ENCODE data around the gene FBXL16.

Gene FBXL16

DNA sequence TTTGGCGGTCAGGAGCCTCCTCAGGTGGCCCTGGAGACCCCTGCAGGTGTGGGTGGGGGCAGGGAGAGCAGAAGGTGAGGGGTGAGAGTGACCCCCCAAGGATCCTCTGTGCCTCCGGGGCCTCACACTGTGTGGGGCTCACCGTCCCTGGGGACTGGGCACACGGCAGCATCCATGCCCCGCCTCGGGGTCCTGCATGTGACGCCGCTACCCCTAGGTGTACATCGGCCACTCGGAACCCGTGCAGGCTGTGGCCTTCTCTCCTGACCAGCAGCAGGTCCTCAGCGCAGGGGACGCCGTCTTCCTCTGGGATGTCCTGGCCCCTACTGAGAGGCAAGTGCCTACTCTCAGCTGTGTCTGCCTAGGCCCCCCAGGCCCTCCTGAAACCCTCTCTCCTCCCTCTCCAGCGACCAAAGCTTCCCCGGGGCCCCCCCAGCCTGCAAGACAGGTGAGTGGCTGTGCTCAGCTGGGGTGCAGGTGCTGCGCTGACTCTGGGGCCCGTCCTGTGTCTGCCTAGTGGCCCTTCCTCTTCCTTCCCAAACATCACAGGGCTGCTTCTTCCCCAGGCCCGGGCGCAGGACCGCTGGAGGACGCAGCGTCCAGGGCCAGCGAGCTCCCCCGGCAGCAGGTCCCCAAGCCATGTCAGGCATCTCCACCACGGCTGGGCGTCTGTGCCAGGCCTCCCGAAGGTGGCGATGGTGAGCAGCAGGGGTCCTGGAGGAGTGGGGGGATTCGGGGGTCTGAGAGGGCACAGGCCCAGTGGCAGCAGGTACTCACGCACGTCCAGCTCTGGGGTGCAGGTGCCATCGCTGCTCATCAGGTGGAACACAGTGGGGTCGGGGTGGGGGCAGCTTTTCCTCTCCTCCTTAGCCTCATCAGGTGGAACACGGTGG lies 46.7 kb downstream of the FBXL16 start:
- no peak for DNase-seq

DNA sequence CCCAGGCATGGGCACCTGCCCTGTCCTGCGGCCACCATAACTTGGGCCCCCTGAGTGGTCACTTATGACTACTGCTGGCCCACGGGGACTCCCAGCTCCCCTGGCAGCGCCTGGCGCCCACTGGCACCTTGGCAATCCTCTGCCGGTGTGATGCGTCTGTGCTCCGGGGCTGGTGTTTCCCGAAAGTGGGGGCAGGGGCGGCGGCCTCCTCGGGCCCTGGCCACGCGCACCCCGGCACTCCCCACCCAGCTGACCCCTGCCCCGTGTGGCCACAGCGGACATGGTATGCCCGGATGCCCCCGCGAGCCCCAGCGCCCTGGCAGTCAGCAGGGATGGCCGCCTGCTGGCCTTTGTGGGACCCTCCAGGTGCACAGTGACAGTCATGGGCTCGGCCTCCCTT lies 48.1 kb downstream of the FBXL16 start:
- DNase-seq = no peak

DNA sequence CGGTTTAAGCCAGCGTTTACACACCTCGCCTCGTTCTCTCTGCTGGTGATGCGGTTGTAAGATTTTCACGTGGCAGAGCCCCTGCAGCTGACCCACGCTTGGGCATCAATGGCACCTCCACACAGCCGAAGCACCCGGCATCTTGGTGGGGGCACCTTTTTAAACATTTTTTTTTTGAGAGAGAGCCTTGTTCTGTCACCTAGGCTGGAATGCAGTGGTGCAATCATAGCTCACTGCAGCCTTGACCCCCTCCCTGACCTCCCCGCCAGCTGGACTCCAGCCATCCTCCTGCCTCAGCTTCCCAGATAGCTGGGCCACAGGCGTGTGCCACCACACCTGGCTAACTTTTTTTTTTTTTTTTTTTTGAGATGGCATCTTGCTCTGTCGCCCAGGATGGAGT lies 51.6 kb downstream of the FBXL16 start:
- no peak for DNase-seq

DNA sequence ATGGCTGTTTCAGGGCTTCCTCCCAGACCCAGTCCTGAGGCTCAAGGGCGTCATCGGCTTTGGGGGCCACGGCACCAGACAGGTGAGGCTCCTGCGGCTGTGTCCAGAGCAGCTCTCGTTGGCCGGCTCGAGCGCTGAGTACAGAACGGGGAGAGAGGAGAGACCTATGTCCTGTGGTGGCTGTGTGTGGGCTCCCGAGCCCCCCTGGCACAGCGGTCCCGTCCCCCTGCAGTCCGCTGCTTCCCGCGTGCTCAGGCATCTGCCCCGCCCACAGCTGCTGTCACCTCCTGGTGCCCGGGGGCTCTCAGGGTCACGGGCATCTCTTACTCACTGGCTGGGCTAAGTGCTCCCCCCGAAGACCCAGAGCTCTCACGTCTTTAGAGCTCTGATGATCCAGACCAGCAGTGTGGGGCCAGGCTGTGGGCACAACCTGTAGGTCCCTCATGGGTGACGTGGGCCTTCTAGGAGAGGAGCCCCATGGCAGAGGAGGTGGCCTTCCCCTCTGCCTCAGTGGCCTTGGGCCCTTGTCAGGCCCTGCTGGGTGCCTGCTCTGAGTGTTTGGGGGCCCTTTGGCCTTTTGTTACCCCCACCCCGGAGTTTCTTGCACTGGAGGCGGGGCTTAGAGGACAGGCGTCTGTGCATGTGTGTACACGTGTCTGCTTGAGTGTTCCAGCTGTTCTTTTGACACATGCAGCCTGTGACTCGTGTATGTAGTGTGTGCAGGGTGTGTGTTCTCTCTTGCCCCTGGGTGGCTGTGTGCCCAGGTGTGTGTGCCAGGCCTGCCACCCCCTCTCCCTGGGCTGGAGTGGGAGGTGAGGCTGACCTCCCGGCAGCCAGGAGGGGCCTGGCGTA lies 52.9 kb downstream of the FBXL16 start:
- DNase-seq = no peak

DNA sequence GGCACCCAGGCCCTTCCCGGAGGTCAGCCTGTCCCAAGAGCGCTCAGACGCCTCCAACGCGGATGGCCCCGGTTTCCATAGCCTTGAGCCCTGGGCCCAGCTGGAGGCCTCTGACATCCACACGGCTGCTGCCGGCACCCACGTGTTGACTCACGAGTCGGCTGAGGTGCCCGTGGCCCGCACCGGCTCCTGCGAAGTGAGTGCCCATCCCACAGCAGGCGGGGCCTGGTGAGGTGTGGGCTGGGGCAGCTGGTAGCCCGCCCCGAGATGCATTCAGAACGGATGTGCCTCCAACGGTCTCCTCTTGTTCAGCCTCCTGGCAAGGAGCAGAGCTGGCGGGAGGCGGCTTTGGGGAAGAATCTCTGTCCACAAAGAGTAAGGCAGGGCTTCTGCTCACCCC lies 53.8 kb downstream of the FBXL16 start:
- DNase-seq = no peak

DNA sequence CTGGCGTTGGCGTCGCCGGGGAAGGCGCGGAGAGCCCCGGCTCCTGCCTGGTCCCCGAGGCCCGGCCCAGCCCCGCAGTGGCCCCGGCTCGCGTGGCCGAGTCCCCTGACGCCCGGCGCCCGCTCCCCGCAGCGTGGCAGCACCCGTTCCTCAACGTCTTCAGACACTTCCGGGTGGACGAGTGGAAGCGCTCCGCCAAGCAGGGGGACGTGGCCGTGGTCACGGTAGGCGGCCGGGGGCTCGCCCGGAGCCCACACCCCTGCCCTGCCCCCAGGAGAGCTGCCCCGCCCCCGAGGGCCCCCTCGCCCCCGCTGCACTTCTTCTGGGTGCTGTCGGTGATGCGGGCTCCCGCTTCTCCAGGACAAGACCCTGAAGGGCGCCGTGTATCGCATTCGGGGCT lies 56.0 kb downstream of the FBXL16 start:
- peak; percentile 69 for DNase-seq

DNA sequence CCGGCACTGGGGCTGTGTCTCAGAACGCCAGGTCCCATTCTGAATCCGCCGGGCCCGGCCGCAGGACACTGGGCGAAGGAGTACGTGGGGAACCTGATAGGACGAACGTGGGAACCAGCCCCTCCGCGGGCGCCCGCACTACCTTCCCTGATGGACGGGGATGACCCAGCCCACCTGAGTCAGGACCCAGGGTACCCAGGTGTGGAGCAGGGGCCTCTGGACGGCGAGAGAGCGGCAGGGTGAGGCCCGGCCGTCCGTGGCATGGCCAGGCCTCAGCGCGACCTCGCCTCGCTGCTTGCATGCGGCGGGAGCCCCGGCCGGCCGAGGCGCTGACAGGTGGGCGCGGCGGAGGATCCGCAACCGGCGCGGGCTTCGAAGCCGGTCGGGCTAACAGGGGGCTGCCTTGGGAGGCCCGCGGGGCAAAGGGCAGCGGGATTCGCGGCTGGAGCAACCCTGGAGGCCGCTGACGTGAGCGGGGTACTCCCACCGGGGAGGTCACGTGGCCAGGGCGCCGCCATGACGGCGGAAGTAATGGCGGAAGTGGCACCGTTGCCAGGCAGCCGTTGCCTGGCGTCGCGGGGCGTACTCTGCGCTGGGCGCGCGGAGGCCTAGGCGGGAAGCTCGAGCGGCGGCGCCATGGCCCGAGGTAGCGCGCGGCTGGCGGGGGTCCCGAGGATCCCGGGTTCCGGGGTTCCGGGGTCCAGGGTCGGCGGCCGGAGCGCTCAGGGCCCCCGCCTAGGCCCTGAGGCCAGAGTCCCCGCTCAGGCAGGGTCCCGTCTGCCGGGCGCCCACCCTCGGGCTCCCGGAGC lies 56.6 kb downstream of the FBXL16 start, which contains the start of gene WDR90:
TSS of gene WDR90 (plus strand) at position 585 of the 809 bp plus-strand sequence. CDS start at position 637, 52 bp downstream.
- DNase-seq = peak; percentile 96

DNA sequence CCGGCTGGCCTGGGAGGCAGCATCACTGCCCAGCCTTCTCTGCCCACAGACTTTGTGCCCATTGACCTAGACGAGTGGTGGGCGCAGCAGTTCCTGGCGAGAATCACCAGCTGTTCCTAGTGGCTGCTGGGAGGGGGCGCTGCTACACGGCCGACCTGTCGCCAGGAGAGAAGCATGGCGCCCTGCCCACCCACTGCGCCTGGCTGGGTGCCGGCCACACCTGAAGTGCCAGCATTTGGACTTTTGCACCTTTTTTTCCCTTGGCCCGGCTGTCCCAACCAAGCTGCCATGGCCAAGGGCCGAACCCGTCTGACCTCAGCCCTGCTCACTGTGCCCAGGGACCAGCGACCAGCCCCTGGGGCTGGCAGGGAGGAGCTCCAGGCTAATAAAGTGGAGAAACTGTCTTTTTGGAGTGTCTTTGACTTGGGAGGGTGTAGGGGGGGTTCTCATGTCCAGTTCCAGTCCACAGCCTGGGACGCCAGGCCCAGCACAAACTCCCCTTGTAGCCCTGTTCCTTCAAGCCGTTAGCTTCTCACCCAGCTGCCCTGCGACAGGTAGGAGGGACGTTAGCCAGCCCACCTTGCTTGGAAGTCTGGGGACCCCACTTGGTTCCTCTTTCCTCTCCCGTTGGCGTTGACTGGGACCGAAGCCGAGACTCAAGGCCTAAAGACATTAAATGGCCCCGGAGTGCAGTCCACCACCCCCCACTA lies 57.4 kb downstream of the FBXL16 start:
- DNase-seq = peak; percentile 78

DNA sequence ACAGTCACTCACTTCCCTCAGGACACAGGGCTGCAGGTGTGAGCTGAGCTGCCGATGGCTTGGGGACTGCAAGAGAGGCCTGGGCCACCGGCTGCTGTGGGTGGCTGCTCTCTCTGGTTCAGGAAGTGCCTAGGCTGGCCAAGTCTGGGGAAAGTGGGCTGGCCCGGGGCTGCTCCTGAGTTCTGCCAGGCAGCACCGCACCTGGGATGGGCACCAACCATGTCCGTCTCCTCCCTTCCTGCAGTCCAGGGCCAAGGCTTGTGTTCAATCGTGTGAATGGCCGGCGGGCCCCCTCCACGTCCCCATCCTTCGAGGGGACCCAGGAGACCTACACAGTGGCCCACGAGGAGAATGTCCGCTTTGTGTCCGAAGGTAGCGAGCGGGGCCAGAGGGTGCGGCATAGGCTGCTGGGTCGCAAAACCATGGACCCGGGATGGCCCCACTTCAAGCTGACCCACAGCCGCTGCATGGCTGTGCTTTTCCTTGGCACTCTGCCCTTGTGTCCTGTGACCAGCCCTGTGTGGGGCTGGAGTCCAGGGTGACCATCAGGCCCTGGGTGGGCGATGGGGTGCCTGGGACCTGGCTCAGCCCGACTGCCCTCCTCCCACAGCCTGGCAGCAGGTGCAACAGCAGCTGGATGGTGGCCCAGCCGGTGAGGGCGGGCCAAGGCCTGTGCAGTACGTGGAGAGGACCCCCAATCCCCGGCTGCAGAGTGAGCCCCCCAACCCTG lies 58.3 kb downstream of the FBXL16 start:
- DNase-seq = no peak

DNA sequence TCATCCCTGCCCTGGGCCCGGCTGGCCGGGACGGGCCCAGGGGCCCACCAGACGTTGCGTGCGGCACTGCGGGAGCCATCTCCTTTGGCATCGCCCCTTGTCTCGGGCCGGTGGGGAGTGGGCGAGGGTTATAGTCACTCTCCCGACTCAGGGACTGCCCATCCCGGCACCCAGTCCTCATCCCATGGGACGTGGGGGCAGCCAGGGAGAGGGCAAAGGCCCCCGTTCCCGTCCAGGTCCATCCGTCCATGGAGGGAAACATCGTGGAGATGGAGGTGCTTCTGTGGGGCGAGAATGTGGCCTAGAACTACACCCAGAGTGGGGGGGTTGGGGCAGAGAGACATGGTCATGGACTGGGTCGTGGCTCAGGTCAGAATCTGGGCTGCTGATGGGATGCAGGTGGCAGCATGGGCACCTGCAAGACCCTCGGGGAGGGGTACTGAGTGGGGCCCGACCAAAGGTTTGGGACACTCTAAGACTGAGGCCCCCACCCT lies 58.9 kb downstream of the FBXL16 start:
- no peak for DNase-seq

DNA sequence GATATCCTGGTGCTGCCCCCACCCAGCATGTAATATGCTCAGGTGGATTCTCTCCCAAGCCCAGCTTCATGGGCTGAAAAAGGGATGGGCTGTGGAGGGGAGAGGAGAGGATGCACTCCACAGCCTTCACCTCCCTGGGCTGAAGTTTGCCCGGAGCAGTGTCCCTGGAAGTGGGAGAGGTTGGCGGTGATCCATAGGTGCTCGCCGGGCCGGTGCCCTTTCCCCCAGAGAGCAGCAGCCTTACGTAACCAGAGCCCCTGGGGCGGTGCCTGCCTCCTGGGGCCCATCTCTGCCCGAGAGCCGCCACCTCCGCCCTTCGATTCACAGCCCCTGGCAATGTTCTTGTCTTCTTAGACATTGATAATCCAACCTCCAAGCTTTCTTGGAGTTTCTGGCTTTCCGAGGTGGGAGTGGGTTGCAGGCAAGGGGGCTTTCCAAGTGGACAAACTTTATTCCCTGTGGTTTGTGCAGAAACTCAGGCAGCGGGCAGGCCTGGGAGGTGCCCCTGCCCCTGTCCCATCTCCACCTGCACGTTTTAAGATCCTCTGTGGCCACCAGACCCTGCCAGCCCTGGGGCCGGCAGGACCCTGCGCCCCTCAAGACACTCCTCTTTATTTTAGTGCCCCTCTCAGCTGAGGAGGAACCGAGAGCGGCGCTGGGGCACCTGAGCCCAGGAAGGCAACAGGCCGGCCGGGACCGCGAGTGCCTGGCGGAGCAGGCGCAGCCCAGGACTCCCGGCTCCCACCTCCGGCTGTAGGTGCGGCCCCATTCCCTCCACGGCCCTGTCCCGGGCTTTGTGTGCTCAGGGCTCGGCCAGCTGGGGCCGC lies 59.5 kb downstream of the FBXL16 start:
- no peak for DNase-seq

DNA sequence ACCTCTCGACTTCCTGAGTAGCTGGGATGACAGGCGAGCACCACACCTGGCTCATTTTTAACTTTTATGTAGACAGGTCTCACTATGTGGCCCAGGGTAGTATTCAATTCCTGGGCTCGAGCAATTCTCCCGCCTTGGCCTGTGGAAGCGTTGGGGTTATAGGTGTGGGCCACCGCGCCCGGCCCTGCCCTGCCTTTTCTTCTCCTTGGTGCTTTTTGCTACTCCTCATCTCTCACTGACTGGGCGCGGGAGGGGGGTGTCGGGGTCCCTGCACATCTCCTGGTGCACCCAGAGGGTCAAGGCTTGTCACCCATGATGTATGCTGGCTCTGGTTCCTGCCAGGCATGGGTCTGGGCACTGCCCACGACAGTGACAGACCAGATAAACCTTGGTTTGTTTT lies 61.0 kb downstream of the FBXL16 start:
- no peak for DNase-seq

DNA sequence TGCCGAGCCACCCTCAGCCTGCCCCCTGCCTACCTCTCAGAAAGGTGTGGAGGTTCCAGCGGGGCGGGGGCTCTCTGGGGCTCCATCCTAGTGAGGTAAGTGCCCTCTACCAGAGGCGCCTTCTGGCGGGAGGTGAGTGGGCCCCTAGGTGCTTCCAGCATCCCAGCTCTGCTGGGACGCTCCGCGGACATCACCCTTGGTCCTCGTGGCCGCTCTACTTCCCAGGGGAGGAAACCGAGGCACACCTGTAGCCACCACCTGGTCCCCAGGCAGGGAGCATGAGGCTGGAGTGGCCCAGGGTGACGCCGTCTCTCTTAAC lies 62.6 kb downstream of the FBXL16 start:
- no peak for DNase-seq
